GM19372 (cell line): Measurements from ENCODE around the gene TOP2B.

ENCODE experiments used
- ATAC-seq: cut with Tn5 transposase; IDR thresholded peaks from one replicate; pipeline ENCODE4 v1.9.1; 2021; ENCODE audit warnings: mild to moderate bottlenecking, low read depth, moderate library complexity; ENCODE audit not compliant: unreplicated experiment

The TOP2B gene

DNA sequence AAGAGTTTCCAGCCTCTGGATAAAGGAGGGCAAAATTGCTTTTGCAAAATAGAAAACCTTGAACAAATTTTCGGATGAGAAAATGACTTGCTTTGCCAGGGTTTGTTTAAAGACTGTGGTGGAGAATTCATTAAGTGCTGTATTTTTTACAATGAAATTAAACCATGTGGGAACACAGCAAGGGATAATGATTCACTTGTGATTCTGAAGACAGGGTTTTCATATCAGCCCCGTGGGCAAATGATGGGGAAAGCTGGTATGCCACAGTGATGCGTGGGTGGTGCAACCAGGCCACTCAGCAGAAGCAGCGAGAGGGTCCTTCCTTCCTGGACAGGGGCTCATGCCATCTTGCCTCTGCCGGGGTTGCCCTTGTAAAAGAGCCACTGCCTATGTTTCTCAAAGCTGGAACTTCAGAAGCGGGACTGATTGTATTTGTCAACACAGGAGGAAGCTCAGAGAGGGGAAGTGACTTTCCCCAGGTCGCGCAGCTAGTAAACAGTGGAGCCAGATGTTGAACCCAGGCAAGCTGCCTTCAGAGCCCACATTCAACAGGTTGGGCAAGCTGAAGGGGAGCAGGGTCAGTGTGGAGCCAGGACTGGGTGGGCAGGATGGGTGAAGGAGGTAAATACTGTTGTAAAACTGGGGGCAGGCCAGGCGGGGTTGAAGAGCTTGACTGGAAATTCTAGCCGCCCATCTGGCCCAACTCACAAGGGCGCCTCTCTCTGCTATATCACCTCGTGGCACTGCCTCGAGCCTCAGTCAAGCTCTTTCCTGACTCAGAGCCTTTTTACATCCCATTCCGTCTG, 79.1 kb downstream of the TOP2B start:
- ATAC-seq: no peak

- ATAC-seq: no peak
Observed at GRCh38 chr3:25584011-25584789, 80.5 kb downstream of the TOP2B start.

- ATAC-seq: no peak
Observed at GRCh38 chr3:25583343-25583742, 81.4 kb downstream of the TOP2B start.

DNA sequence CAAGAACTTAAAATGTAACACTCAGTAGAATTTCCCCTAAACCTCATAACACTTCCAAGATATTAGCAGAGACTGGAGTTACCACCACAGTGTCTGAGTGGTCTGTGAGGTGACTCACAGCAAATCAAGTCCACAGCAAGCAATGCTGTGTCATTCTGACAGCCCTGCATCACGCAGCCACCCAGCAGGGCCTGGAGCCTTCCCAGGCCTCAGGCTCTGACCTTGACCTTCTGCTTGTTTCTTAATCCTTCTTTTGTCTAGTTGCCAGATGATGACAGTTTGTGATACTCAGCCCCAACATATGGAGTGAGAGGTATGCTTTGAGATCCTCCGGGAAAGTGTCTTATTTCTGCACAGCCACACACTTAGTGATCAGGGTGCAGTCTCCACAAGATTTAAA, 82.5 kb downstream of the TOP2B start:
- no peak for ATAC-seq

DNA sequence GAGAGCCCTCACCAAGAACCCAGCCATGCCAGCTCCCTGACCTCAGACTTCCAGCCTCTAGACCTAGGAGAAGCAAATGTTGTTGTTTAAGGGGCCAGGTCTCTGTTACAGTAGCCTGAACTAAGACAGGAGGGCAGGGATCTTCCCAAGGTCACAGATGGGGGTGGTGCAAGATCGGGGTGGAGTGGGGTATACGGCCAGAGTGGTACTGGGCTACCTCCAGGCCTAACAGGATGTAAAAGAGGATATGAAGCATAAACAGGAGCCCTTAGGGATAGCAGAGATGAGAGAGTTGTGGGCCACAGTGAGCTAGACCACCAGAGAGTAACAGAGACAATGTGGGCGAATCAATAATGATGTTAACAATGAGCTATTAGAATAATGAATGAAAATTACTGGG, 82.9 kb downstream of the TOP2B start:
- no peak for ATAC-seq

GRCh38 chr3:25581335-25581734, 83.4 kb downstream of the TOP2B start:
- ATAC-seq: no peak

DNA sequence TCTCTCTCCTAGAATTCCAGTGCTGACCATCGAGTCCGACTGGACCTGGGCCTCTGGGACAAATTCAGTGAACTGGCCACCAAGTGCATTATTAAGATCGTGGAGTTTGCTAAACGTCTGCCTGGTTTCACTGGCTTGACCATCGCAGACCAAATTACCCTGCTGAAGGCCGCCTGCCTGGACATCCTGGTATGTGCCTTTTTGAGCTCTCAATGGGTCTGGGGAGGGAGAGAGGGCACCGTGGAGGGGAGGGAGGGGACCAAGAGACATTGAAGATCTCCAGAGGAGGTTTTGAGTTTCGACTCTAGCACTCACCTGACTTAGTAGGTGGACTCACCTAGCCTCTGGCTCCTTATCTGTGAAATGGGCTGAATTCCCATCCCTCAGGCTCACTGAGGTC, 84.2 kb downstream of the TOP2B start:
- no peak for ATAC-seq

- ATAC-seq: no peak
Observed at GRCh38 chr3:25578059-25578458, 86.6 kb downstream of the TOP2B start.

GRCh38 chr3:25576831-25577454, 87.8 kb downstream of the TOP2B start:
- no peak for ATAC-seq

DNA sequence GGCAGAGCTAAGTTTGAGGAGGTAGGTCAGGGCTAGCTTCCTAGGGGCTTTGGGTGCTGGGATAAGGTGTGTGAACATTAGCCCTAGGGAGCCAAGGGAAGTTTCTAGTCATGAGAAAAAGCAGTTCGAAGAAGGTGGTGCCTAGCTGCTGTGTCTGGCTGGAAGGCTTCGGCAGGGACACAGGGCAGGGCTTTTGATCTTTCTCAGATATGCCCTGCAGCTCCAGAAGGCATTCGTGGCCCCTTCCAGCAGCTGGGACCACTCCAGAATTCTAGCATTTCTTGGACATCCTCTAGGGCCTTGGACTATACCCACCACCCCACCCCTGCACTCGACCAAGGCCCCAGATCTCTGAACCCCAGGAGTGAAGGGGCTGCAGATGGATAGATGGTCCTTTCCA, 88.6 kb downstream of the TOP2B start:
- no peak for ATAC-seq

GRCh38 chr3:25575001-25575400, 89.7 kb downstream of the TOP2B start:
- ATAC-seq: no peak

- no peak for ATAC-seq
Observed at GRCh38 chr3:25574172-25574765, 90.4 kb downstream of the TOP2B start.

DNA sequence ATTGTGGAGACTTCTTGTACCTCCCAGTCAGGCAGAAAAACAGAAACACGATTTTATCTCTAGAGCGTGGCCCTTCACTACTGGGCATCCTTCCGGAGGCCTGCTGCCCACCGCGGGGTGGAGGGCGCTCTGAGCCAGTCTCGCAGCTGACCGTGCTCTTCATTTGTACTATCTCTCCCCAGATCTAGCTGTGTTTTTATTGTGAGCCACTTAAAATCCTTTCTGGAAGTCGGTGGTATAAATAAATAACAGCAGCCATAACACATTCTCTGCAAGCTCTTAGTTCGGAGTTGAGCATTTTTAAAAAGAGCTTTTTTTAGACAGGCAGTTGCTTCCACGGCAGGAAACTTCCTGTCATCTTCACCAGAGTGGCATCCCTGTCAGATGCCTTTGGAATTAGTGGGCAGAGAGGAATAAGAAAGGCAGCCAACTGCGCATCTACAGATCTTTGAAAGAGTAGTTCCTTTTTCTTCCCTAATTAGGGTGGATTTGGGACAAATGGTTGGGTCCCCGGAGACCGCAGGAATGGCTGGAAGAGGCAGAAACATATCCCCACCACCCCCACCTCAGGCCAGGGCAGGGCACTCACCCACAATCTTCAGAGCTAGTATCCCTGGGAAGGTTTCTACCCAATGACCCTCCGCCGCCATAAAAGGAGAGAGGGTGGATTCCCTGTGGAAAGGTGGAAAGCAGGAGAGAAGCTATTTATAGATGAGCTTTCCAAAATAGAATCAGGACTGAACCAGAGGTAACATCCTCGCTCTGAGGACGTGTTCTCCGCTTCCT, 91.1 kb downstream of the TOP2B start:
- ATAC-seq: no peak

GRCh38 chr3:25572919-25573385, 91.8 kb downstream of the TOP2B start:
- no peak for ATAC-seq

- ATAC-seq: no peak
Observed at GRCh38 chr3:25572336-25572735, 92.4 kb downstream of the TOP2B start.

DNA sequence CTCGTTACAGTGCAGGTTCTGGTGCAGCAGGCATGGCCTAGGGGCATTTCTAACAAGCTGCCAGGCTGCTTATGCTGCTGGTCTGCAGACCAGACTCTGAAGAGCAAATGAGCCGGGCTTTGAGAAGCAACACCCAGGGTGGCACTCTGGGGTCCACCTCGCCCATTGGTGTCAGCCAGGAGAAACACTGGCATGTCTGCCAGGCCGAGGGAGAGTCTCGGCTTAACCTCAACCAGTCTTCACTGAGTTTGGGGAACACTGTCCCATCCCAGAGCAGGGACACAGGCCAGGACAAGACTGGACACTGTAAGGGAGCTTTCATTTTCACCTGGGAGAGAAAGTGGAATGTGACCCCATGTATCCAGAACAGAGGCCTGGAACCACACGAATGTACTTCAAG, 93.4 kb downstream of the TOP2B start:
- ATAC-seq: no peak

- ATAC-seq: no peak
Observed at GRCh38 chr3:25568525-25569078, 96.1 kb downstream of the TOP2B start.

- no peak for ATAC-seq
Observed at GRCh38 chr3:25567806-25568524, 96.7 kb downstream of the TOP2B start.

DNA sequence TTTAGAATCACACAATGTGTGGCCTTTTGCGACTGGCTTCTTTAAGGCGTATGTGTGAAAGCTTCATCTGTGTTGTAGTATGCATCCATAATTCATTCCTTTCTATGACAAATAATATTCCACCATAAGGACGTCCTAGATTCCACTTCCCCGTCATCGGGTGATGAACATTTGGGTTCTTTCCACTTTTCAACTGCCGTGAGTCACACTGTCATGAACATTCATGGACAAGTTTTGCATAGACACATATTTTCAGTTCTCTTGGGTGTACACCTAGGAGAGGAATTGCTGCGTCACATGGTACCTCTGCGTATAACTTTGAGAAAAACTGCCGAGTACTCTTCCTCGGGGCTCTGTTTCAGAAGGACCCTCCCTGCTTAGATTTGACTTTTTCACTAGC, 97.3 kb downstream of the TOP2B start:
- ATAC-seq: no peak
